Measurements from ENCODE around the gene WWTR1.

WWTR1 gene

GRCh38 chr3:149655826-149656574 lies 1.8 kb downstream of the WWTR1 start:
- DNase-seq (ENCODE audit: low spot score) = peak; percentile 39

DNA sequence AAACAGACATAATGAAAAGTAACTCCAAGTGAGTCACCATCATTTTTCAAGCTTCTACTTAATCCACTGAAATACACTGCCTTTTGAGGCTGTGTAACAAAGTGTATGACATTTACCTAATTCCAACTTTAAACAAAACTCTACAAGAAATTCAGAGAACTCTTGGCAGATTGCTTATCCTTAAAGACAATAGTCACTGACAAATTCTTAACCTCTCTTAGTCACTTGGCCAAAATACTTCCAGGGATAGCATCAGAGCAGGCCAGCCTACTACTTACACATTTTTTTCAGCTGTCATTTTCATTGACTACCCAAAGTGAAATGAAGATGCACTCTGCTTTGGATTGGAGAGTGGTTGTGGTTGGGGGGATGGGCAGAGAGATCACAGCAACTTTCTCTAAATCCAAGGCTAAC lies 3.6 kb downstream of the WWTR1 start:
- DNase-seq (ENCODE audit: low spot score) = peak; percentile 61

- no peak for DNase-seq (ENCODE audit: low spot score)
These were observed 4.3 kb downstream of the WWTR1 start for GRCh38 chr3:149653564-149653963.

- DNase-seq (ENCODE audit: low spot score) = no peak
These were observed 4.7 kb downstream of the WWTR1 start for GRCh38 chr3:149653136-149653535.

DNA sequence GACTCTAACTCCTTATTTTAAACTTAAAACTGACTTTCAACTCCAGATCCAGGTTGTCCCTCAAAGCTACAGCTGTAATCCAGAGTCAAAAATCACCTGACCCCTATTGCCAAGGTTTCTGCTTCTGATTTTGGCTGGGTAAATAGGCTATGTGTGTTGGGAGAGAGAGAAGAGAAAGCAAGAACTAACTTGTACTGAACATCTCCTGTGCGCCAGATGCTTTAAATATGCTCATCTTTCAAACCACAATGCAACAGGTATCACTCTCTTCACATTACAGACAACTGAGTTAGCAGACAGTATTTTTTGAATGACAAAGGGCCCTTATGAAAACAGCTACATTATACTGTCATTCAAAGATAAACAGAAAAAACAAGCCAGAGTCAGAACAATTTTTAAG lies 7.0 kb downstream of the WWTR1 start:
- DNase-seq (ENCODE audit: low spot score) = no peak

- no peak for DNase-seq (ENCODE audit: low spot score)
These were observed 9.3 kb downstream of the WWTR1 start for GRCh38 chr3:149648525-149648924.

- no peak for DNase-seq (ENCODE audit: low spot score)
These were observed 10.0 kb downstream of the WWTR1 start for GRCh38 chr3:149647812-149648211.

- DNase-seq (ENCODE audit: low spot score) = no peak
These were observed 10.5 kb downstream of the WWTR1 start for GRCh38 chr3:149647285-149647684.

DNA sequence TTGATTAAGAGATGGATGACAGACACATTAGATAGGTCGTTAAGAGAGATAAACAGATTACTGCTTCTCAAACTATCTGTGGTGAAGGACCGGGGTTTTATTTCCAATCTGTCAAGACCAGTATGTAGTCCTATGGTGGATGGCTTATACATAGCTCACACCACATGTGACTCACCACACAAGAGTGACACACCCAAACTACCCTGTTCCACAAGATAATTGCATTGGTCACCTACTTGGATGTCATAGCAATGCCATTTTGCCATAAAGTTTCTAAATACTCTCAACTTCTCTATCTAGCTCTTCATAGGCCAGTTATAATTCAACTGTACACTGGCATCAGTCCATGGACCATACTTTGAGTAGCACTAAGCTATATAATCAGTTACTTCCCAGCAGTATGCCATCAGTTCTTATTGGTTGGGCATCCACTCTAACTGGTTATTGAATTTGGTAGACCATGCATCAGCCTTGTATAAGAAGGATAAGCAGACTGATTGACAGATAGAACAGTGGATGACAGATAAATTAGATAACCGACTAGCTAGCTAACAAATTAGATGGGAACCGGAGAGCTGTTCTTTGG lies 11.6 kb downstream of the WWTR1 start:
- DNase-seq (ENCODE audit: low spot score) = peak; percentile 70

- DNase-seq (ENCODE audit: low spot score) = no peak
These were observed 13.9 kb downstream of the WWTR1 start for GRCh38 chr3:149643963-149644362.

DNA sequence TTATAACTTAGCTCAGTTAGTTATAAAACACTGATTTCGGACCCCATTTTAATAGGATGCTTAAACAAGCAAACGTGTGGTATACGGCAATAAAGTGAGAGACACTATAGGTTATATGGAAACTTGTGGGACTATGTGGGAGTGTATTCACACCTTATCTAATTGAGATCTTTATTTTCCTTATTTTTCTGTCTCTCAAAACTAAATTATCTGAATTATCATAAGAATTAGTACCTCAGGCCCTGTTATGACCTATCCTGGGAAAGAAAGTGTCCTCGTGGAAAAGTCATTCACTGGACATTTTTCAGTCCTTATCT lies 14.4 kb downstream of the WWTR1 start:
- no peak for DNase-seq (ENCODE audit: low spot score)

DNA sequence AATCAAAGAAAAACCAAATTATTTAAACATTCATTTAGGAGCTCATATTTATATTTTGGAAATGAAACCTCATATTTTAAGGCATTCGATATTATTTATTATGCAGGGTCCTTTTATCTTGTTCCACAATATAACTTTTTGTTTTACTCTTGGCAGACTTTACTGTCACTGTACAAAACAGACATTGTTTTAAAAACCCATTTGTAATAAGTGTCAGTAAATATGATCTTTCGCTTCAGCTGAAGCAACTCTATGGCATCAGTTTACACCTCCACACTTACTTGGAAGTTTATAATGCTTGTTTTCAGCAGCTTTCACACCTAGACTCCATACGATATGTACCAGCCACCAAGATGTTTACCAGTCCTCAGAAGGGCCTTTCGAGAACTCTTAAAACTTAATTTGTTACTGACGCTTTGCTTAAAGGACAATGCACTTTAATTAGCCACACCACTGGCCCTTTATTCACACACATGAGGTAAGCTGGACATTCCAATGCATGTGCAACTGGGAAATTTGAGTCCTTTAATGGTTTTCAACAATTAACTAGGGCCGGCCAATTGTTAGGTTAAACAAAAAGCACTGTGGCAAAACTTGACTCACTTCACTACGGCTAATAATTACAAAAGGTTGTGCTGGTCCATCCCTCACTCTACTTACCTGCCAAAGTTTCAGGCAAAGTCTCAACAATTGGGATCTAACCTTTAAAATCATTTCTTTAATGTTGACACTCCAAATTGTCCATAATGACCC lies 16.7 kb downstream of the WWTR1 start:
- no peak for DNase-seq (ENCODE audit: low spot score)

GRCh38 chr3:149639093-149639486 lies 18.7 kb downstream of the WWTR1 start:
- no peak for DNase-seq (ENCODE audit: low spot score)

DNA sequence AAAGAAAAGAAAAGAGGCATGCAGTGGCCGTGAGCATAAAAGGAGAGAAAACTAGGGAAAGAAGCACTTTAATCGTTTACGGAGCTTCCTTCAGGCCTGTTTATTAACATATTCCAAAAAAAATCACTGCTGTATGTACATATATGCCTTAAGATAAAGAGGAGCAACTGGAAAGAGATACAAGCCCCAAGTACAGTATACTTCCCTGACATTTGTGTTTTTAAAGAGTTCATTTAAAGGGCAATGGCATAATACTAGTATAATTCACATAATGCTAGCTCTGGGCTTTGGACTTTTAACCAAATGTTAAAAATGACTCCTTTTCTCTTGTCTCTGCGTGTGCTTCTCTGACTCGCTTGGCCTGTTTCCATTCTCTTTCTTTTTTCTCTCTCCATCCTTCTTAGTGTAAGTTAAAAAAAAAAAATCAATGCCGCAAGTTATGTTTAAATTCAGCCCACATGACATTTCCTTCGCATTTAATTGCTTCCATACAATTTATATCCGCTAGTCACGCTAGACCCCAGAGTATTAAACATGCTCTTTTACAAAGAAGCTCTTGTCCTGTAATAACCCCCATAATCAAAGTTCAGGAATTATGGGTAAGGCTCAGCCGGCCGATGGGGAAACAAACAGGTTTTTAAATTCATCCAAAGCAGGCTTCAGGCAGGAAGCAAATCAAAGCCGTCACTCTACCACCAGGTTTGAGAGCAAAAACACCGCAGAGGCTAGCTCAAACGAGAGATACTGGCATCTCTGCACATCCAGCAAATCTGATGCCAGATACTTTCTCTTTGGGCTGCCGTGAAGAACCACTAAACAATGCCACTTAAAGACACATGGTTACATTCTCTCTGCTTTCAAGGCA lies 19.4 kb downstream of the WWTR1 start:
- DNase-seq (ENCODE audit: low spot score) = peak; percentile 64

- no peak for DNase-seq (ENCODE audit: low spot score)
These were observed 22.4 kb downstream of the WWTR1 start for GRCh38 chr3:149635396-149635795.

DNA sequence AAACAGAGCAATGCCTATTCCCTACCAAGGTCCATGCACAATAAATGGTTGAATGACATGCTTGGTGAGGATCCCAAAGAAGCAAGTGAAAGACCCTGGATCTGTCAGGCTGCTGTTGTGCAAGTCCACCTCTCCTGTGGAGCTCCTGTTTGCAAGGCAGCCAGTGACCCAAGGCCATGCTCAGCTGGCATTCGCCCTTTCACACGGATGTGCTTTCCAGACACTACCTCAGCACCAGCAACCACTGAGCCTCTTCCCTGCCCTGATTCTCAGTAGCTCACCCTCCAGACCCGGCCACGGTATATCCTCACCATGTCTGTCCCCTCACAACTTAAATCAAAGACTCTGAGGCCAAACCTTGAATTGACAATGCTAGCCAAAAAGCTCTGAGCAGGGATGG lies 23.3 kb downstream of the WWTR1 start:
- no peak for DNase-seq (ENCODE audit: low spot score)

DNA sequence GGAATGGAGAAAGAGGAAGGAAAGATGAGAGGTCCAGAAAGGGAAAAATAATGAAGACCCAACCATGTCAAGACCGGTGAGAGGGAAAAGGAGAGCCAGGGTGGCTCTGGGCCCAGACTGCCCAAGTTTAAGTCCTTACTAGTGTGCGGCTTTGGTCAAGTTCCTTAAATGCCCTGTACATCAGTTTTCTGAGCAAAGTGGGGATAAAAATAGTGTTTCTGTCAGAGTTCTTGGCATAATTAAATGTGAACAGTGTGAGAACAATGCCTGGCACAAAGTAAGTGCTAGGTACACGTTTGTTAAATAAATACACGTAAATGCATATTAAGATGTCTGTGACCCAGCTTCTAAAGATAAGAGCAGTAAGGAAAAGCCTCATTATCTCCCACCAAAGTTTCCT lies 23.8 kb downstream of the WWTR1 start:
- DNase-seq (ENCODE audit: low spot score) = no peak

- no peak for DNase-seq (ENCODE audit: low spot score)
These were observed 25.6 kb downstream of the WWTR1 start for GRCh38 chr3:149632225-149632624.

GRCh38 chr3:149630806-149631205 lies 27.0 kb downstream of the WWTR1 start:
- no peak for DNase-seq (ENCODE audit: low spot score)

GRCh38 chr3:149628957-149629670 lies 28.7 kb downstream of the WWTR1 start:
- DNase-seq (ENCODE audit: low spot score) = no peak

GRCh38 chr3:149626671-149627070 lies 31.2 kb downstream of the WWTR1 start:
- DNase-seq (ENCODE audit: low spot score) = no peak

DNA sequence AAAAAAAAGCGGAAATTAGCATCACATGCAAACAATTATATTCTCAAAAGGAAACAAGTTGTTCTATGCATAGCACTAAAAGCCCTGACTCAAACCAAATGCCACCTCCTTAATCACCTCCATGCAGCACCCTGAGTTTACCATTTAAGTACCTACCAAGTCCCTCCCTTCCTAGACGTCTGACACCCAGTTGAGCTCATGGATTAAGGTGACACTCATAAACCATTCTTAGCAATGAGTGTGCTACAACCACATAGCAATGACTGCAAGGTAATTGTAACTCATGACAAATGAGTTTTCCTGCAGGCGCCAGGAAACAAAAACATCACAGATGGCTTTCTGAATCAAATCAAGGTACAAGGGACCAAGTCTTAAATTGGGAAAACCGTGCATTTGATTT lies 32.0 kb downstream of the WWTR1 start:
- DNase-seq (ENCODE audit: low spot score) = no peak

Data from hepatic stellate cell (primary cell).